Superior temporal gyrus (tissue), 1 donor: ENCODE results near the gene TPP2.

Source experiments
- DNase-seq: peaks from one replicate; pipeline ENCODE4 v3.0.0-alpha.2; 2016; ENCODE audit errors: extremely low spot score

Gene TPP2

GRCh38 chr13:102597029-102597961 is 509 bp downstream of the TPP2 start:
- peak; percentile 28 for DNase-seq

GRCh38 chr13:102598061-102598460 is 1.3 kb downstream of the TPP2 start:
- DNase-seq = no peak

- no peak for DNase-seq
These were observed 2.7 kb downstream of the TPP2 start for GRCh38 chr13:102599426-102600012.

GRCh38 chr13:102606537-102607309 is 9.9 kb downstream of the TPP2 start:
- DNase-seq = no peak

GRCh38 chr13:102608974-102609373 is 12.2 kb downstream of the TPP2 start:
- DNase-seq = no peak

- DNase-seq = no peak
These were observed 12.9 kb downstream of the TPP2 start for GRCh38 chr13:102609696-102610095.

- DNase-seq = no peak
These were observed 13.6 kb downstream of the TPP2 start for GRCh38 chr13:102610296-102610895.

- DNase-seq = no peak
These were observed 21.0 kb downstream of the TPP2 start for GRCh38 chr13:102617697-102618350.

GRCh38 chr13:102620516-102620915 is 23.7 kb downstream of the TPP2 start:
- DNase-seq = no peak

GRCh38 chr13:102626928-102627327 is 30.1 kb downstream of the TPP2 start:
- no peak for DNase-seq

GRCh38 chr13:102628559-102628958 is 31.8 kb downstream of the TPP2 start:
- DNase-seq = no peak

GRCh38 chr13:102631198-102631597 is 34.4 kb downstream of the TPP2 start:
- no peak for DNase-seq

GRCh38 chr13:102638741-102639140 is 42.0 kb downstream of the TPP2 start:
- DNase-seq = no peak

GRCh38 chr13:102642029-102642428 is 45.2 kb downstream of the TPP2 start:
- DNase-seq = no peak

GRCh38 chr13:102642475-102642874 is 45.7 kb downstream of the TPP2 start:
- DNase-seq = peak; percentile 57

- DNase-seq = no peak
These were observed 46.9 kb downstream of the TPP2 start for GRCh38 chr13:102643656-102644055.

- no peak for DNase-seq
These were observed 48.9 kb downstream of the TPP2 start for GRCh38 chr13:102645701-102646100.

GRCh38 chr13:102648046-102648445 is 51.3 kb downstream of the TPP2 start:
- DNase-seq = no peak

GRCh38 chr13:102650444-102650843 is 53.7 kb downstream of the TPP2 start:
- no peak for DNase-seq

GRCh38 chr13:102651392-102651791 is 54.6 kb downstream of the TPP2 start:
- no peak for DNase-seq

GRCh38 chr13:102651892-102652291 is 55.1 kb downstream of the TPP2 start:
- no peak for DNase-seq
